Loucy (cell line): ENCODE results near the gene CHN2.

Source experiments
- EZH2phosphoT487 ChIP-seq: fragments of 200-600 bp; IDR thresholded peaks from 2 replicates; pipeline ENCODE4 v1.6.1; 2018; ENCODE audit warnings: antibody characterized with exemption, mild to moderate bottlenecking, moderate library complexity, borderline replicate concordance
- TF ChIP-seq, protein P1 (sequence below): fragments of 200-600 bp; sonication (generic); conservative IDR thresholded peaks from 2 replicates; pipeline ENCODE4 v1.5.1; 2014; ENCODE audit warnings: mild to moderate bottlenecking, antibody characterized with exemption, low read length

DNA sequence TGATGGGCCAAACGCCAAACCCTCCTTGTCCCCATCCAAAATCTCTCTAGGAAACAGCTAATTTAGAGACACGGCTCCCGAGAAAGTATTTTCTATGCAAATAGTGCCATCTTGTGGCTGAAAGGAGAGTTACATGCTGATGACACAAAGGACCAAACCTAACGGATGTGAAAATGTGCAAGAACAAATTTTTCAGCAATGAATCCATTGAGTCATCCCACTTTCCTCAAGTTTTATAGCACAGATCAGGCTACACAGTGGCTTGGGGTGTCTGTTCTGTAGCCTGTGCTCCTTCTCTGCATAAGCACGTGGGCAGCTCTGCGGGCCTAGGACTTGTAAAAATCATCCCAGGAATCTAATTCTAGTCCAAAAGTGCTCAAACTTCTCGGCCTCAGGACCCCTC lies 214.3 kb downstream of the CHN2 start:
- TF ChIP-seq, protein P1, sequence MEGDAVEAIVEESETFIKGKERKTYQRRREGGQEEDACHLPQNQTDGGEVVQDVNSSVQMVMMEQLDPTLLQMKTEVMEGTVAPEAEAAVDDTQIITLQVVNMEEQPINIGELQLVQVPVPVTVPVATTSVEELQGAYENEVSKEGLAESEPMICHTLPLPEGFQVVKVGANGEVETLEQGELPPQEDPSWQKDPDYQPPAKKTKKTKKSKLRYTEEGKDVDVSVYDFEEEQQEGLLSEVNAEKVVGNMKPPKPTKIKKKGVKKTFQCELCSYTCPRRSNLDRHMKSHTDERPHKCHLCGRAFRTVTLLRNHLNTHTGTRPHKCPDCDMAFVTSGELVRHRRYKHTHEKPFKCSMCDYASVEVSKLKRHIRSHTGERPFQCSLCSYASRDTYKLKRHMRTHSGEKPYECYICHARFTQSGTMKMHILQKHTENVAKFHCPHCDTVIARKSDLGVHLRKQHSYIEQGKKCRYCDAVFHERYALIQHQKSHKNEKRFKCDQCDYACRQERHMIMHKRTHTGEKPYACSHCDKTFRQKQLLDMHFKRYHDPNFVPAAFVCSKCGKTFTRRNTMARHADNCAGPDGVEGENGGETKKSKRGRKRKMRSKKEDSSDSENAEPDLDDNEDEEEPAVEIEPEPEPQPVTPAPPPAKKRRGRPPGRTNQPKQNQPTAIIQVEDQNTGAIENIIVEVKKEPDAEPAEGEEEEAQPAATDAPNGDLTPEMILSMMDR, result peak; percentile 89
- TF ChIP-seq EZH2phosphoT487, result no peak
